H1 (cell line): ENCODE measurements around the gene MBNL2. TPM values are rescaled to one million over a fixed set of nuclear protein-coding genes. Genes with fewer than 3 reads are reported as not detected.

Experiments
- CTCF ChIA-PET: fragments of 300-600 bp; sonication (Branson Sonifier 250); formaldehyde crosslinking; loops from one replicate; lab custom pipeline; 2021; ENCODE audit not compliant: partially characterized antibody; lab: Charles Lee
- POLR2A ChIA-PET: fragments of 300-600 bp; sonication (Branson Sonifier 250); formaldehyde crosslinking; loops from one replicate; lab custom pipeline; 2021; ENCODE audit warnings: inconsistent platforms; ENCODE audit not compliant: partially characterized antibody; lab: Charles Lee
- DNase-seq, 2 experiments: peaks; one replicate each; pipeline versions ENCODE4 v3.0.0 to v3.0.0-alpha.2; 2010 to 2022; ENCODE audit warnings: low spot score in 2 of 2, low read depth in 1 of 2, mixed read lengths in 1 of 2
- FAIRE-seq: peaks from 2 replicates; lab custom pipeline; 2011; peaks lifted over from hg19 to GRCh38; lab: Jason Lieb, UNC
- H2AFZ ChIP-seq: 2 replicates; pipeline ENCODE4 v1.8.1; 2012; ENCODE audit warnings: low read length, inconsistent platforms
- H2AK5ac ChIP-seq: 2 replicates; pipeline ENCODE4 v1.6.1; 2013; ENCODE audit warnings: low read depth, low read length
- H2BK120ac ChIP-seq: replicated peaks from 2 replicates; pipeline ENCODE3; 2013; ENCODE audit warnings: low read depth, low read length, inconsistent platforms
- H2BK12ac ChIP-seq: 2 replicates; pipeline ENCODE4 v1.6.1; 2013; ENCODE audit warnings: low read depth, low read length
- H2BK15ac ChIP-seq: 2 replicates; pipeline ENCODE4 v1.6.1; 2013; ENCODE audit warnings: low read length
- H2BK20ac ChIP-seq: 2 replicates; pipeline ENCODE4 v1.6.1; 2013; ENCODE audit warnings: low read length
- H2BK5ac ChIP-seq: 2 replicates; pipeline ENCODE4 v1.6.1; 2013; ENCODE audit warnings: low read depth, low read length
- H3K14ac ChIP-seq: 2 replicates; pipeline ENCODE4 v1.6.1; 2013; ENCODE audit warnings: inconsistent platforms; ENCODE audit not compliant: insufficient read length
- H3K18ac ChIP-seq: 2 replicates; pipeline ENCODE4 v1.6.1; 2013; ENCODE audit warnings: low read length; ENCODE audit errors: extremely low read depth
- H3K23ac ChIP-seq: 2 replicates; pipeline ENCODE4 v1.6.1; 2013; ENCODE audit warnings: inconsistent platforms; ENCODE audit not compliant: insufficient read length
- H3K23me2 ChIP-seq: 2 replicates; pipeline ENCODE4 v1.6.1; 2013; ENCODE audit warnings: low read depth, low read length
- H3K27ac ChIP-seq: 2 replicates; pipeline ENCODE4 v1.6.1; 2011; ENCODE audit warnings: low read depth, low read length, inconsistent platforms
- H3K27me3 ChIP-seq, 4 experiments: replicated peaks in 1 of 4; 1 replicate in 1 of 4; 2 replicates in 3 of 4; pipeline versions ENCODE4 v1.6.1 to v1.8.1; 2011 to 2013; ENCODE audit warnings: low read length in 3 of 4, mild to moderate bottlenecking in 3 of 4, inconsistent platforms in 2 of 4, mixed read lengths in 2 of 4, moderate library complexity in 1 of 4; ENCODE audit not compliant: control insufficient read depth in 3 of 4, insufficient read depth in 3 of 4; ENCODE audit errors: extremely low read depth in 1 of 4
- H3K36me3 ChIP-seq, 4 experiments: 2 replicates each; pipeline versions ENCODE4 v1.6.1 to v1.8.1; 2011 to 2013; ENCODE audit warnings: mild to moderate bottlenecking in 4 of 4, low read length in 3 of 4, moderate library complexity in 2 of 4, control low read depth in 1 of 4, inconsistent platforms in 1 of 4; ENCODE audit not compliant: insufficient read depth in 4 of 4, control insufficient read depth in 2 of 4
- H3K4ac ChIP-seq: replicated peaks from 2 replicates; pipeline ENCODE3; 2013; ENCODE audit warnings: low read length, low read depth, mixed read lengths, inconsistent platforms; ENCODE audit not compliant: insufficient read length
- H3K4me1 ChIP-seq, 4 experiments: replicated peaks in 1 of 4; 1 replicate in 1 of 4; 2 replicates in 3 of 4; pipeline versions ENCODE4 v1.6.1 to v1.8.1; 2011 to 2013; ENCODE audit warnings: low read length in 3 of 4, inconsistent platforms in 2 of 4, mixed read lengths in 1 of 4; ENCODE audit not compliant: insufficient read depth in 4 of 4, control insufficient read depth in 3 of 4
- H3K4me2 ChIP-seq, 2 experiments: 2 replicates each; pipeline versions ENCODE4 v1.6.1 to v1.8.1; 2011 to 2013; ENCODE audit warnings: low read depth in 2 of 2, low read length in 2 of 2, control low read depth in 1 of 2, inconsistent platforms in 1 of 2, mild to moderate bottlenecking in 1 of 2; ENCODE audit not compliant: insufficient read depth in 1 of 2
- H3K4me3 ChIP-seq, 4 experiments: fragments of 200-600, 300-600 bp in 1 of 4; sonication (generic), shearing (Covaris generic), sonication (Bioruptor Twin) in 1 of 4; 2 replicates each; pipeline versions ENCODE4 v1.5.1 to v1.8.1; 2011 to 2016; ENCODE audit warnings: low read length in 4 of 4, low read depth in 3 of 4, control low read depth in 2 of 4, inconsistent platforms in 2 of 4, mild to moderate bottlenecking in 2 of 4, mixed read lengths in 1 of 4, moderate library complexity in 1 of 4; ENCODE audit not compliant: insufficient read depth in 2 of 4; ENCODE audit errors: extremely low read depth in 1 of 4
- H3K56ac ChIP-seq: replicated peaks from 2 replicates; pipeline ENCODE3; 2013; ENCODE audit warnings: low read depth, mild to moderate bottlenecking, mixed read lengths, low read length, inconsistent platforms; ENCODE audit not compliant: insufficient read length
- H3K79me1 ChIP-seq: 2 replicates; pipeline ENCODE4 v1.6.1; 2013; ENCODE audit warnings: low read depth, low read length, control low read depth
- H3K79me2 ChIP-seq, 2 experiments: 2 replicates each; pipeline versions ENCODE4 v1.6.1 to v1.8.1; 2012 to 2013; ENCODE audit warnings: low read length in 2 of 2, mild to moderate bottlenecking in 2 of 2, inconsistent platforms in 1 of 2; ENCODE audit not compliant: insufficient read depth in 2 of 2, control insufficient read depth in 1 of 2
- H3K9ac ChIP-seq, 4 experiments: replicated peaks in 1 of 4; 1 replicate in 1 of 4; 2 replicates in 3 of 4; pipeline versions ENCODE4 v1.6.1 to v1.8.1; 2011 to 2013; ENCODE audit warnings: low read depth in 3 of 4, low read length in 3 of 4, control low read depth in 2 of 4, mild to moderate bottlenecking in 2 of 4, moderate library complexity in 2 of 4, inconsistent platforms in 1 of 4; ENCODE audit errors: extremely low read depth in 1 of 4
- H3K9me3 ChIP-seq, 2 experiments: 2 replicates each; pipeline versions ENCODE4 v1.6.1 to v1.8.1; 2012 to 2013; ENCODE audit warnings: mild to moderate bottlenecking in 2 of 2, moderate library complexity in 2 of 2, control low read depth in 1 of 2, inconsistent platforms in 1 of 2, low read depth in 1 of 2, low read length in 1 of 2, mixed read lengths in 1 of 2; ENCODE audit not compliant: insufficient read depth in 2 of 2
- H4K20me1 ChIP-seq, 2 experiments: replicated peaks in 1 of 2; 2 replicates each; pipeline versions ENCODE3 to v1.8.1; 2011 to 2013; ENCODE audit warnings: inconsistent platforms in 2 of 2, low read length in 2 of 2, mild to moderate bottlenecking in 1 of 2; ENCODE audit not compliant: insufficient read depth in 2 of 2, control insufficient read depth in 1 of 2
- H4K5ac ChIP-seq: 2 replicates; pipeline ENCODE4 v1.6.1; 2013; ENCODE audit warnings: low read length, low read depth, mixed read lengths, inconsistent platforms; ENCODE audit not compliant: insufficient read length
- H4K8ac ChIP-seq: 2 replicates; pipeline ENCODE4 v1.8.0; 2013; ENCODE audit warnings: mild to moderate bottlenecking, moderate library complexity, low read length, inconsistent platforms; ENCODE audit not compliant: insufficient read depth; ENCODE audit errors: extremely low read depth
- H4K91ac ChIP-seq: replicated peaks from 2 replicates; pipeline ENCODE3; 2013; ENCODE audit warnings: low read length, mixed read lengths, inconsistent platforms; ENCODE audit not compliant: insufficient read length
- CREB1 ChIP-seq: IDR thresholded peaks from 2 replicates; pipeline ENCODE4 v1.6.1; 2012; ENCODE audit warnings: inconsistent platforms
- CTCF ChIP-seq, 3 experiments: IDR thresholded peaks; 1 replicate in 2 of 3; 2 replicates in 1 of 3; pipeline versions ENCODE4 v1.5.1 to v1.6.1; 2011; ENCODE audit warnings: low read length in 3 of 3, mild to moderate bottlenecking in 3 of 3, inconsistent platforms in 2 of 3, low read depth in 1 of 3, moderate library complexity in 1 of 3; ENCODE audit not compliant: insufficient read depth in 1 of 3; ENCODE audit errors: control extremely low read depth in 1 of 3
- EGR1 ChIP-seq: IDR thresholded peaks from 2 replicates; pipeline ENCODE4 v1.6.1; 2011; ENCODE audit warnings: low read depth, low read length, borderline replicate concordance
- EZH2 ChIP-seq: fragments of 200-600 bp; sonication (generic); IDR thresholded peaks from 2 replicates; pipeline ENCODE4 v1.7.1; 2012; ENCODE audit warnings: low read depth, mild to moderate bottlenecking, moderate library complexity, low read length, inconsistent platforms; ENCODE audit not compliant: severe bottlenecking
- TEAD4 ChIP-seq: IDR thresholded peaks from 2 replicates; pipeline ENCODE4 v1.6.1; 2012; ENCODE audit warnings: low read depth, low read length, inconsistent platforms, mixed read lengths
- WGBS, 2 experiments: shearing (Covaris generic) in 1 of 2; methylation state at CpG; one replicate each; pipeline versions ENCODE4 v1.1.6 to v1.1.7; 2013 to 2015; ENCODE audit warnings: low lambda C conversion rate in 2 of 2, mixed read lengths in 2 of 2, inconsistent platforms in 1 of 2, low coverage in 1 of 2, missing lambda C conversion rate in 1 of 2; ENCODE audit not compliant: insufficient replicate concordance in 2 of 2, insufficient coverage in 1 of 2, insufficient read length in 1 of 2; ENCODE audit errors: extremely low coverage in 1 of 2, missing lambda C conversion rate in 1 of 2; 5-methylcytosine and 5-hydroxymethylcytosine counted together
- long read RNA-seq, 2 experiments: library from RNA in 1 of 2; library from capped mRNA in 1 of 2; stranded (forward); transcript quantifications; one replicate each; pipeline ENCODE4 v2.0.0, GENCODE V29; 2021; ENCODE audit warnings: inconsistent platforms in 1 of 2
- polyA minus RNA-seq, 3 experiments: library from RNA; depleted of rRNA, polyadenylated mRNA; stranded (reverse); fragments of >200 nt; gene quantifications; 1 replicate in 2 of 3; 2 replicates in 1 of 3; pipeline ENCODE4 v1.2.3, GENCODE V29; 2011
- polyA plus RNA-seq, 7 experiments: library from polyadenylated mRNA; depleted of rRNA in 3 of 7; stranded (reverse) in 5 of 7; unstranded in 2 of 7; fragments of >200 nt in 5 of 7; fragments of 200-250 nt in 2 of 7; gene quantifications; 1 replicate in 5 of 7; 2 replicates in 1 of 7; 4 replicates in 1 of 7; pipeline versions ENCODE4 v1.2.1 to v1.2.3, GENCODE V29; 2011 to 2013; ENCODE audit warnings: missing spikeins in 2 of 7, mixed read lengths in 2 of 7
- total RNA-seq: library from RNA; stranded (reverse); fragmentation: NEBNext Ultra II Directional; extraction: Animal tissue kit (Norgen Biotek cat#: 25700); gene quantifications from 2 replicates; pipeline ENCODE4 v1.2.1, GENCODE V29; 2021

Gene MBNL2, protein sequence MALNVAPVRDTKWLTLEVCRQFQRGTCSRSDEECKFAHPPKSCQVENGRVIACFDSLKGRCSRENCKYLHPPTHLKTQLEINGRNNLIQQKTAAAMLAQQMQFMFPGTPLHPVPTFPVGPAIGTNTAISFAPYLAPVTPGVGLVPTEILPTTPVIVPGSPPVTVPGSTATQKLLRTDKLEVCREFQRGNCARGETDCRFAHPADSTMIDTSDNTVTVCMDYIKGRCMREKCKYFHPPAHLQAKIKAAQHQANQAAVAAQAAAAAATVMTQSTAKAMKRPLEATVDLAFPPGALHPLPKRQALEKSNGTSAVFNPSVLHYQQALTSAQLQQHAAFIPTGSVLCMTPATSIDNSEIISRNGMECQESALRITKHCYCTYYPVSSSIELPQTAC
- total RNA-seq = 2.6 and 3.2 TPM in 2 replicates
- polyA plus RNA-seq (2011; rRNA removed) = 0.67 and 1.0 TPM in 2 replicates
- 1.4 TPM for polyA plus RNA-seq (2011; cell fraction: cytosol; rRNA removed)
- polyA plus RNA-seq (2011; cell fraction: nucleus; rRNA removed) = 3.2 TPM
- polyA plus RNA-seq (2012, experiment 1 of 2) = 1.0 to 2.2 TPM (median 1.4 TPM) in 4 replicates
- polyA plus RNA-seq (2012, experiment 2 of 2) = 0.76 TPM
- 2.4 TPM for polyA plus RNA-seq (2013, experiment 1 of 2)
- 2.2 TPM for polyA plus RNA-seq (2013, experiment 2 of 2)
- polyA minus RNA-seq (2011; rRNA and poly(A)+ RNA removed) = 7.9 and 10.9 TPM in 2 replicates
- 1.9 TPM for polyA minus RNA-seq (2011; cell fraction: cytosol; rRNA and poly(A)+ RNA removed)
- 4.6 TPM for polyA minus RNA-seq (2011; cell fraction: nucleus; rRNA and poly(A)+ RNA removed)
- long read RNA-seq, experiment 1 = 0 reads
- long read RNA-seq, experiment 2, partial matches to known transcripts = 0 of 1 reads
- long read RNA-seq, experiment 2, other reads (novel, unspliced or antisense) = 1 of 1 reads

GRCh38 chr13:97221989-97222700 lies at the start of gene MBNL2:
MBNL2 (plus strand) TSS chr13:97222333; CDS start chr13:97276236, 53,903 bp downstream.
- Histone ChIP-seq H3K79me1 (no peaks in the 10 kb centered on the region), H3K23ac (no peak within 1 kb of the TSS), H4K5ac (no peak within 1 kb of the TSS), H4K8ac (no peak within 1 kb of the TSS), H2AK5ac (no peak within 1 kb of the TSS), H2BK5ac (no peak within 1 kb of the TSS), H3K27ac (no peak within 1 kb of the TSS), H2BK20ac (no peak within 1 kb of the TSS), H2BK120ac (no peak within 1 kb of the TSS), H3K14ac (no peak within 1 kb of the TSS), H4K20me1 (peaks cover 10 to 11% of the 10 kb centered on the region in 2 experiments), H3K4me3 (peak within 1 kb of the TSS; percentile 44 to 65 (median 53); a peak in 7 of 8 replicates), H3K4me2 (peak within 1 kb of the TSS; percentile 71 to 79), H2AFZ (peak within 1 kb of the TSS; percentile 89), H3K9ac (peak within 1 kb of the TSS in 3 of 4 experiments; percentile 7 to 64 (median 15); a peak in 1 of 7 replicates), H4K91ac (no peak within 1 kb of the TSS), H3K18ac (no peak within 1 kb of the TSS), H3K56ac (no peak within 1 kb of the TSS), H3K4ac (no peak within 1 kb of the TSS), H3K4me1 (peaks cover 1 to 16% (median 9%) of the 10 kb centered on the region in 4 experiments; a peak in 6 of 7 replicates), H3K79me2 (no peaks in the 10 kb centered on the region), H3K9me3 (no peaks in the 10 kb centered on the region), H2BK15ac (no peak within 1 kb of the TSS), H3K27me3 (peaks cover 15 to 44% (median 36%) of the 10 kb centered on the region in 4 experiments), H3K36me3 (no peaks in the 10 kb centered on the region), H3K23me2 (peaks cover 3% of the 10 kb centered on the region; the same call in 1 of the 2 replicates), H2BK12ac (peak within 1 kb of the TSS; percentile 18; the same call in 1 of the 2 replicates)
- ChIA-PET CTCF (interaction anchor here (1.0 to 5.0 kb wide), 6 partner anchors 9 to 136 kb away, joined by 4 to 25 read pairs (median 6); no protein-coding TSS in a partner anchor), POLR2A (interaction anchor here (1.2 kb wide), 1 partner anchor 46 kb away, joined by 3 read pairs; no protein-coding TSS in a partner anchor)
- DNase-seq (peak; percentile 39 to 79), FAIRE-seq (no peak)
- 22% methylated on average over 15 of the region's 15 CpGs; no CpG with 5 or more reads in 1 of the 2 experiments for WGBS, 2 experiments
- peak; percentile 78 for TF ChIP-seq TEAD4
- no peak for TF ChIP-seq CREB1
- no peak for TF ChIP-seq CTCF (IDR thresholded peaks at IDR 0.05; ENCODE audit: control extremely low read depth in 1 of 3, insufficient read depth in 1 of 3, low read depth in 1 of 3, low read length in 3 of 3)
- TF ChIP-seq EZH2 = no peak
- TF ChIP-seq EGR1 = no peak
